Fibroblast of pulmonary artery (primary cell): Measurements from ENCODE around the gene WDPCP.

Experiments
- DNase-seq: peaks from one replicate; pipeline ENCODE4 v3.0.0-alpha.2; 2010; ENCODE audit warnings: low read depth
- H3K4me3 ChIP-seq: replicated peaks from 2 replicates; pipeline ENCODE4 v1.5.1; 2011; ENCODE audit warnings: low read depth, mild to moderate bottlenecking, control low read depth, low read length, moderate library complexity
- CTCF ChIP-seq: IDR thresholded peaks from 2 replicates; pipeline ENCODE4 v1.5.1; 2011; ENCODE audit warnings: mild to moderate bottlenecking, control low read depth, low read length, inconsistent platforms; ENCODE audit errors: missing control alignments

WDPCP gene

DNA sequence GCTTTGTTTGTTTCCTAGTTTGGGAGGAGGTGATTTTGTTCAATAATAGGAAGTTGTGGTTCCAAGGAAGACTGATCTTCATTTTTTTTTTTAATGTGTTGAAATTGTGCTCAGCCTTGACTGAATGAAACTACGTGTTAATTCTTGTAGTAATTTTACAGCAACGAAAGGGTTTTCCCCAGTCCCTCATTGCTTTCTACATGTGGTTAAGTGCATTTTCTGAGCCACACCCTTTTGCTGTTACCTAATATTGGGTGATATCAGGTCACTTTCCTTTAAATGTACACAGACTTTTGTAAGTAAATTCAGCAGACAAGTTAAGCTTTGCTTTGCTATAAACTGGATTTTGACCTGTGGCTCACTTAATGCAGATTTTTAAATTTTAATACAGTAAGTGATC lies 464.1 kb downstream of the WDPCP start:
- no peak for DNase-seq
- no peak for TF ChIP-seq CTCF
- no peak overlapping the region for H3K4me3 ChIP-seq

DNA sequence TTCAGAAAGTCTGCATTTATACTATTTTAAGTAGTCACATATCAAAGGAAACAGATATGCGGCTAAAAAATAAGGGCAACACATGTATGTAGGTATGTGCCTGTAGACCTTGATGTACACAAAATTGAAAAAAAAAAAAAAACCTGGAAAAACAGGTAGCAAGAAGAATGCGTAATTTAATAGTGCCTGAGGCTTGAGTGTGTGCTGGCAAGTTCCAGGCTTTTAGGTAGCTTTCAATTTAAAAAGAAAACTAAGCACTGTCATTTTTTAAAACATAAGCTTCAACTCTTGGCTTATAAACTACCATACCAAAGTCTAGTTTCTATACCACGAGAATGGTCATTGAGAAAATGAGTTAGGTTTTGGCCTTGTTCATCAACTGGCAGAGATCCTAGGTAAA lies 465.4 kb downstream of the WDPCP start:
- no peak overlapping the region for H3K4me3 ChIP-seq
- no peak for TF ChIP-seq CTCF
- no peak for DNase-seq

GRCh38 chr2:63121055-63121834 lies 467.0 kb downstream of the WDPCP start:
- H3K4me3 ChIP-seq = no peak overlapping the region
- no peak for TF ChIP-seq CTCF
- DNase-seq = no peak

GRCh38 chr2:63118821-63119220 lies 469.5 kb downstream of the WDPCP start:
- no peak for TF ChIP-seq CTCF
- no peak for DNase-seq

GRCh38 chr2:63104482-63104881 lies 483.8 kb downstream of the WDPCP start:
- no peak for DNase-seq
- no peak for TF ChIP-seq CTCF
- H3K4me3 ChIP-seq = no peak overlapping the region

More at GRCh38 chr2:63118821-63119220, 469.5 kb downstream of the WDPCP start:
- H3K4me3 ChIP-seq = no peak overlapping the region

DNA sequence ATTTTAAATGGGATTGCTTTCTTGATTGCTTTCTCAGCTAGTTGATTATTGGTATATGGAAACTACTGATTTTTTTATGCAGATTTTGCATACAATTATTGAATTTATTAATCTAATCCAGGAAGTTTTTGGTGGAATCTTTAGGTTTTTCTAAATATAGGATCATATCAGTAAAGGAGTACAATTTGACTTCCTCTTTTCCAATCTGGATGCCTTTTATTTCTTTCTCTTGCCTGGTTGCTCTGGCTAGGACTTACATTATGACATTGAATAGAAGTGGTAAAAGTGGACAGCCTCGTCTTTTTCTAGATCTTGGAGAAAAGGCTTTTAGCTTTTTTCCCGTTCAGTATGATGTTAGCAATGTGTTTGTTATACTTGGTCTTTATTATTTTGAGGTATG lies 486.3 kb downstream of the WDPCP start:
- no peak for TF ChIP-seq CTCF
- DNase-seq = no peak

GRCh38 chr2:63099032-63099431 lies 489.2 kb downstream of the WDPCP start:
- no peak for DNase-seq
- TF ChIP-seq CTCF = no peak
- H3K4me3 ChIP-seq = no peak overlapping the region

More for the DNA sequence above, 486.3 kb downstream of the WDPCP start:
- H3K4me3 ChIP-seq = no peak overlapping the region
